GM12891 (cell line): ENCODE measurements around the gene DISP1.
"Not testable (repeated sequence)": the region's sequence is repeated elsewhere in the genome, so short reads cannot be mapped to it uniquely, and the experiment has no call there.

Source experiments
- DNase-seq: peaks from one replicate; pipeline ENCODE4 v3.0.0; 2011; ENCODE audit warnings: low spot score; ENCODE audit not compliant: insufficient read length
- FAIRE-seq: peaks from 2 replicates; lab custom pipeline; 2011; peaks lifted over from hg19 to GRCh38; lab: Jason Lieb, UNC
- PAX5 ChIP-seq: IDR thresholded peaks from 2 replicates; pipeline ENCODE4 v1.6.1; 2011; ENCODE audit warnings: low read length, moderate library complexity, mild to moderate bottlenecking; ENCODE audit not compliant: insufficient read depth, severe bottlenecking
- POLR2A ChIP-seq: IDR thresholded peaks from 2 replicates; pipeline ENCODE4 v1.6.1; 2011; ENCODE audit warnings: low read depth, low read length, control low read depth
- POLR2AphosphoS5 ChIP-seq: IDR thresholded peaks from 2 replicates; pipeline ENCODE4 v1.6.1; 2011; ENCODE audit warnings: low read depth, low read length, control low read depth
- POU2F2 ChIP-seq: IDR thresholded peaks from 2 replicates; pipeline ENCODE4 v1.6.1; 2011; ENCODE audit warnings: low read depth, mild to moderate bottlenecking, control low read depth, low read length, moderate library complexity
- SPI1 ChIP-seq: IDR thresholded peaks from 2 replicates; pipeline ENCODE4 v1.6.1; 2011; ENCODE audit warnings: low read depth, low read length, control low read depth
- TAF1 ChIP-seq: IDR thresholded peaks from 2 replicates; pipeline ENCODE4 v1.6.1; 2011; ENCODE audit warnings: low read depth, low read length, control low read depth

Gene DISP1

DNA sequence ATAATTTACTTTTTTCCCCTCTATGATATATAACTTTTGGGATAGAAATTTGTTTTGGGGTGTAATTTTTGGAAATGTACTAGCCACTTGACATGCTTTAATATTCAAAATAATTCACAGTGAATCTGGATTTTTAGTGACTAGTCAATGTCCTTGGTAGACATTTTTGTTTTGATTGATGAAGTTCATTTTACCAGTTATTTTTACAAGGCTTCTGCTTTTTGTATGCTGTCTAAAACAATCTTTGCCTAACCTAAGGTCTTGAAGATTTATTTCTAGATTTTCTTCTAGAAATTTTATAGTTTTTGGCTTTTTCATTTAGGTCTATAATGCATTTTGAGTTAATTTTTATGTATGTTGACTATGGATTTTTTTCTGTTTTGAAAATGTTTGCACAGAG, 30.9 kb downstream of the DISP1 start:
- TF ChIP-seq POLR2A (no peak), SPI1 (no peak), PAX5 (no peak), POU2F2 (no peak), TAF1 (no peak), POLR2AphosphoS5 (no peak)
- FAIRE-seq (no peak), DNase-seq (no peak)

DNA sequence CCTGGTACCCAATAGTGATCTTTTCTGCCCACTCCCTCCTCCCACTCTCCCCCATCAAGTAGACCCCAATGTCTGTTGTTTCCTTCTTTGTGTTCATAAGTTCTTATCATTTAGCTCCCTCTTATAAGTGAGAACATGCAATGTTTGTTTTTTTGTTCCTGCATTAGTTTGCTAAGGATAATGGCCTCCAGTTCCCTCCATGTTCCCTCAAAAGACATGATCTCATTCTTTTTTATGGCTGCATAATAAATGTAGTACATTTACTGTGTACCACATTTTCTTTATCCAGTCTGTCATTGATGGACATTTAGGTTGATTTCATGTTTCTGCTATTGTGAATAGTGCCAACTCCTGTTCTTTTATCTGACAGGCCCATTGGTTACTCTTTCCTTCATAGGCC, 35.7 kb downstream of the DISP1 start:
- FAIRE-seq, DNase-seq: not testable (repeated sequence)

DNA sequence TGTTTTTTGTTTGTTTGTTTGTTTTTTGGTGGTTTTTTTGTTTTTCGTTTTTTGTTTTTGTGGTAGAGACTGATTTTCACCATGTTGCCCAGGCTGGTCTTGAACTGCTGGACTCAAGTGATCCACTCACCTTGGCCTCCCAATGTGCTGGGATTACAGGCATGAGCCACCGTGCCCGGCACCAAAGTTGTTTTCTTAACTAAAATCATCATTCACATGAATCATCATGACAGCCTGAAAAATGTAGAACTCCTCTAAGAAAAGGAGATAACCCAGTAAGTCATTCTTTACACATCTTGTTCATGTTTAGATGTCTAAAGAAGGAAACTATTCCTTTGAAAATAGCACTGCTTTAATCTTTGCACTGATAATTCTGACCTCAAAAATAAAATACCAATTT, 37.5 kb downstream of the DISP1 start:
- DNase-seq (no peak), FAIRE-seq (no peak)
- TF ChIP-seq POLR2AphosphoS5 = no peak
- TF ChIP-seq TAF1 = no peak
- no peak for TF ChIP-seq SPI1
- no peak for TF ChIP-seq POU2F2
- no peak for TF ChIP-seq PAX5
- no peak for TF ChIP-seq POLR2A

DNA sequence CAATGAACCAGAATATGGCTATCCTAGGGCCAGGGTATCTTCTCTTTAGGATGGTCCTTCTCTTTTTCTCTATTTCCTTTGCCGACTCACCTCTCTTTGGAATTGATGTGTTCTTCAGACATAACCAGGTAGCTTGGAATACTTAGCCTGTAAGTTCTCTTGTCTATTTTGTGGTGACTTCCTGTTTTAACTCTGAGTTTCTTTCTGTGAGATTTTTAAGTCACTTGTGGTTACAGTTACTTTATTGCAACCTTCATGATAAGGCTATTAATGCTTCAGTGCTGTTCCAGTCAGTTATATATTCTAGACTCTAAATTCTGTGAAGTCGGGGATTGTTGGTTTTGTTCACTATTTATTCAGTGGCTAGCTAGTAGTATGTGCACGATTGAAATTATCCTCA, 46.2 kb downstream of the DISP1 start:
- DNase-seq (no peak), FAIRE-seq (no peak)
- TF ChIP-seq SPI1 (peak; percentile 45; the same call in 1 of the 2 replicates), POLR2A (no peak)
